MCF 10A (cell line): ENCODE data around the gene ZNF608. TPM values are rescaled to one million over a fixed set of nuclear protein-coding genes. Genes with fewer than 3 reads are reported as not detected.

Experiments
- BruUV-seq: library from RNA; stranded (reverse); fragments of 400-500 nt; replicated peaks from 2 replicates; lab custom pipeline; 2021; lab: Mats Ljungman, UMichigan
- CTCF ChIA-PET: fragments of 300-600 bp; sonication (Branson Sonifier 250); formaldehyde crosslinking; extraction: SDS; loops from one replicate; lab custom pipeline; 2021; ENCODE audit warnings: antibody characterized with exemption, inconsistent platforms; lab: Yijun Ruan, JAX
- POLR2A ChIA-PET: fragments of 300-600, 350-650 bp; sonication (Branson Sonifier 250); formaldehyde crosslinking; extraction: SDS; loops from one replicate; lab custom pipeline; 2020; ENCODE audit warnings: antibody characterized with exemption, inconsistent platforms; lab: Yijun Ruan, JAX
- DNase-seq: peaks from one replicate; pipeline ENCODE4 v3.0.0-alpha.2; 2018; ENCODE audit not compliant: unreplicated experiment
- H3K27ac Mint-ChIP-seq: one replicate; pipeline ENCODE4 v1.8.0; 2022; ENCODE audit warnings: mild to moderate bottlenecking, low read depth, mixed read lengths; ENCODE audit not compliant: unreplicated experiment
- H3K27me3 Mint-ChIP-seq: one replicate; pipeline ENCODE4 v1.8.0; 2022; ENCODE audit warnings: mixed read lengths; ENCODE audit not compliant: insufficient read depth, unreplicated experiment
- H3K36me3 Mint-ChIP-seq: one replicate; pipeline ENCODE4 v1.8.0; 2022; ENCODE audit warnings: mild to moderate bottlenecking, moderate library complexity, mixed read lengths; ENCODE audit not compliant: insufficient read depth, unreplicated experiment
- H3K4me1 Mint-ChIP-seq: one replicate; pipeline ENCODE4 v1.8.0; 2022; ENCODE audit warnings: mixed read lengths; ENCODE audit not compliant: insufficient read depth, unreplicated experiment
- H3K4me3 Mint-ChIP-seq: one replicate; pipeline ENCODE4 v1.8.0; 2022; ENCODE audit warnings: mild to moderate bottlenecking, moderate library complexity, mixed read lengths; ENCODE audit not compliant: unreplicated experiment
- H3K9me3 Mint-ChIP-seq: one replicate; pipeline ENCODE4 v1.8.0; 2022; ENCODE audit warnings: mixed read lengths; ENCODE audit not compliant: unreplicated experiment
- CTCF ChIP-seq: fragments of 200-600 bp; IDR thresholded peaks from one replicate; pipeline ENCODE4 v1.8.0; 2022; ENCODE audit warnings: antibody characterized with exemption, mild to moderate bottlenecking; ENCODE audit not compliant: unreplicated experiment
- intact Hi-C: fragments of 100-400 bp; cut with micrococcal nuclease; formaldehyde crosslinking; loops from 2 replicates; pipeline ENCODE4 v1.14.1; 2022
- total RNA-seq: library from RNA; stranded (reverse); gene quantifications from 2 replicates; pipeline ENCODE4 v1.2.3, GENCODE V29; 2022

Gene ZNF608
- total RNA-seq, 1 experiment from 2014 or later, result 8.4 TPM

- H3K27ac Mint-ChIP-seq, result peak overlapping the region; percentile 54
These were observed 44.0 kb upstream of the ZNF608 start for GRCh38 chr5:124790301-124790894.

GRCh38 chr5:124789104-124789605 is 42.7 kb upstream of the ZNF608 start:
- BruUV-seq, result no TSS peak

More at GRCh38 chr5:124790301-124790894, 44.0 kb upstream of the ZNF608 start:
- TF ChIP-seq CTCF, result no peak
- Mint-ChIP-seq H3K27me3 (no peaks in the 10 kb centered on the region), H3K4me3 (no peak overlapping the region), H3K4me1 (peaks cover 21% of the 10 kb centered on the region), H3K9me3 (no peaks in the 10 kb centered on the region), H3K36me3 (no peaks in the 10 kb centered on the region)
- ChIA-PET CTCF (interaction anchor here (0.7 to 1.4 kb wide), 4 partner anchors 36 to 46 kb away, joined by 3 to 4 read pairs (median 4); no protein-coding TSS in a partner anchor), POLR2A (interaction anchor here (0.6 to 4.2 kb wide), 19 partner anchors 8 to 622 kb away, joined by 3 to 37 read pairs (median 4); partner anchors contain the start of gene ZNF608)
- intact Hi-C loops, result loop anchor here (1.0 to 2.0 kb wide), 2 partner anchors 44 to 52 kb away; partner anchors contain the start of gene ZNF608
- TSS peak; percentile 43 for BruUV-seq
- DNase-seq, result peak; percentile 79

GRCh38 chr5:124783794-124784193 is 37.4 kb upstream of the ZNF608 start:
- Mint-ChIP-seq H3K36me3 (no peaks in the 10 kb centered on the region), H3K9me3 (peaks cover 6% of the 10 kb centered on the region), H3K4me3 (no peak overlapping the region), H3K27me3 (no peaks in the 10 kb centered on the region), H3K4me1 (peaks cover 5% of the 10 kb centered on the region), H3K27ac (peak overlapping the region; percentile 36)
- DNase-seq, result peak; percentile 96
- POLR2A ChIA-PET, result interaction anchor here (0.6 to 2.2 kb wide), 13 partner anchors 12 to 85 kb away, joined by 3 to 20 read pairs (median 5); partner anchors contain the start of gene ZNF608
- TF ChIP-seq CTCF, result no peak
- BruUV-seq, result no TSS peak
- CTCF ChIA-PET, result no interaction called here
- intact Hi-C loops, result loop anchor here (1.0 kb wide), 1 partner anchor 42 kb away; no protein-coding TSS in a partner anchor

More at GRCh38 chr5:124789104-124789605, 42.7 kb upstream of the ZNF608 start:
- H3K36me3 Mint-ChIP-seq, result no peaks in the 10 kb centered on the region
- H3K9me3 Mint-ChIP-seq, result no peaks in the 10 kb centered on the region
- ChIA-PET POLR2A (interaction anchor here (0.6 to 4.2 kb wide), 6 partner anchors 18 to 623 kb away, joined by 3 to 37 read pairs (median 10); no protein-coding TSS in a partner anchor), CTCF (interaction anchor here (0.8 kb wide), 1 partner anchor 110 kb away, joined by 3 read pairs; no protein-coding TSS in a partner anchor)
- peaks cover 21% of the 10 kb centered on the region for H3K4me1 Mint-ChIP-seq
- peak; percentile 73 for DNase-seq
- no peak overlapping the region for H3K4me3 Mint-ChIP-seq
- no peak for TF ChIP-seq CTCF
- intact Hi-C loops, result no loop called here
- no peaks in the 10 kb centered on the region for H3K27me3 Mint-ChIP-seq
- no peak overlapping the region for H3K27ac Mint-ChIP-seq

- intact Hi-C loops, result no loop called here
- no peaks in the 10 kb centered on the region for H3K36me3 Mint-ChIP-seq
These were observed 36.8 kb upstream of the ZNF608 start for GRCh38 chr5:124783285-124783684.

More at GRCh38 chr5:124783285-124783684, 36.8 kb upstream of the ZNF608 start:
- Mint-ChIP-seq H3K4me3 (no peak overlapping the region), H3K27me3 (no peaks in the 10 kb centered on the region), H3K4me1 (peaks cover 5% of the 10 kb centered on the region), H3K27ac (peak overlapping the region; percentile 36), H3K9me3 (peaks cover 6% of the 10 kb centered on the region)
- ChIA-PET POLR2A (interaction anchor here (0.7 to 2.2 kb wide), 6 partner anchors 23 to 40 kb away, joined by 3 to 18 read pairs (median 6); no protein-coding TSS in a partner anchor), CTCF (interaction anchor here (0.6 kb wide), 1 partner anchor 1415 kb away, joined by 3 read pairs; no protein-coding TSS in a partner anchor)
- DNase-seq, result peak; percentile 44
- TF ChIP-seq CTCF, result no peak
- no TSS peak for BruUV-seq
